NCI-H748 (cell line): ENCODE measurements around the gene ACE.
"Not testable (repeated sequence)": the region's sequence is repeated elsewhere in the genome, so short reads cannot be mapped to it uniquely, and the experiment has no call there.

Experiments used
- DNase-seq: peaks from one replicate; lab custom pipeline; 2025; ENCODE audit not compliant: unreplicated experiment; lab: John Stamatoyannopoulos, UW

The ACE gene

DNA sequence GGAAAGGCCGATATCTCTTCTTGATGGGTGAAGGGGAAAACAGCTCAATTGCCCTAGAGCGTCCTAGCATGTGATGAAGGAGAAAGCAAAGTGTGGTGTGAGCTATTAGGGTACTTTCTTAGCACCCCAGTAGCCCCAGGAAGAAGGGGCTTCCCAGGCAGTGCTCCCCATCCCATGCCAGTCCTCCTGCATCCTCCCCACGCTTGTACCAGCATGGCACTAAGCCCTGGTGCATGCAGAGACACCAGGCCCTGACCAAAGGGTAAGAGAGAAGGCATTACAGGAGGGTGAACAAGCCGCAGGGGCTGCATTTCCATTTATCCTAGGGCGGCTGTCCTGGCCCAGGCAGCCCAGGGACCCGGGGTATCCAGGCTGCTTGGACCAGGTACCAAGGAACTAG lies 33.8 kb upstream of the ACE start:
- no peak for DNase-seq

- DNase-seq, result no peak
These were observed 32.4 kb upstream of the ACE start for GRCh38 chr17:63444457-63444856.

DNA sequence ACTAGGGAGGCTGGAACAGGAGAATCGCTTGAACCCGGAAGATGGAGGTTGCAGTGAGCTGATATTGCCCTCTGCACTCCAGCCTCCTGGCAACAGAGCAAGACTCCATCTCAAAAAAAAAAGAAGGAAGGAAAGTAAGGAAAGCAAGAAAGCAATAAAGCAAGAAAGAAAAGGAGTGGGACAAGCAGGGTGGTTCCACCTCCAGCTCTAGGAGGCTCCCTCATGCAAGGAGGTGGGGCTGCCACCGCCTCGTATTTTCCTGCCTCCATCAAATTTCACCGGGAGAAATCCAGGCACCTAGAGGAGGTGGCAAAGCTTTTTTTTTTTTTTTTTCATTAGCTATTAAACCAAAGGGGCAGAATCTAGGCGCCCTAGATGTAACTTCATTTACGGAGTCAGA lies 31.8 kb upstream of the ACE start:
- no peak for DNase-seq

DNA sequence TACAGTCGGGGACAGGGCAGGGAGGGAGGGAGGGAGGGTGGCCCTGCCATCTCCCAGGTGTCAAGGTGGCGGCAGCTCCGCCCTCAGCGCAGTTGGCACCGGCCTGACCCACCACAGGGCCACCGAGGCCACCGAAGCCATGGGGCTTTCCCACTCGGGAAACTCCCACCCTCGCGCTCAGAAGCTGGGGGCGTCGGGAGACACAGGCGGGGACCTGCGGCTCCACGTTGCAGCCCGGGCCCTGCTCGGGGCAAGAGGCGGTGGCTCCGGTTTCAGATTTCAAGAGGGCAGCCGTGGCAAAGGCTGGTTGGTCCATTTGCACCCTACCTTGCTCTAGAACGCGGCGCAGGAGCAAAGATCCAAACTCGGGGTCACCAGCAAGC lies 31.3 kb upstream of the ACE start:
- peak; percentile 75 for DNase-seq

DNA sequence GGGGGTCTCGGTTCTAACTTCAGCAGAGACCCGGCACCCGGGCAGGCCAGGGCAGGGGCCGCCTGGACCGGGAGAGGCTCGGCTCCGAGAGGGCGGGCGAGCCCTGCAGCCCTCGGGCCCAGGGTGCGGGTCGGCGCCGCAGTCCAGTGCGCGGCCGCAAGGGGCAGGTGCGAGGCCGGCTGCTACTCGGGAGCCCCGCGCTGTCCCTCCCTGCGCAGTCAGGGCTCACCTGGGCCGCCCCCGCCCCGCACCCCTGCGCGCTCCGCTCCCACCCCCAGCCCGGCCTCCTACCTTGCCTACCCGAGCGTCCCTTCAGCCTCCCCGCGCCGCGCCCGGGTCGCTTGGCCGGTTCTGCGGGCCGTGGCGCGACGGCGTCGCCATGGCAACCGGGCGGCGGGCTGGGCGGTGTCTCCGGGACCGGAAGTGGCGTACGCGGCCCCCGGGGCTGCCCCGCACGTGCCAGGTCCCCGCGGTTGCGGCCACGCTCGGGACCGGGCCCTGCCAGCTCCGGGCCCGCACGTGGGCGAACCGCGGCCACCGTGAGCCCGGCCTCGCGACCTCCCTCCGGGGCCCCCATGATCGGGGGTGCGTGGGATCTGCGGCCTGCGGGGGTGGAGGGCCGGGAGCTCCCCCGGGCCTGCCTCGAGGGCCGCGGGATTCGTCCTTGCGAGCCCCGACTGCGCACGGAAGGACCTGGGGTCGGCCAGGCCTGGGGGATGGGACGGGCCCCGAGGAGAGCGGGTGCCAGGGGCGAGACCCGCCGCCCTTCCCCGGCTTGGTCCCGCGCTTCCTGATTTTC lies 30.7 kb upstream of the ACE start, which contains the start of gene CYB561:
TSS of gene CYB561 (minus strand) at position 353 of the 799 bp plus-strand sequence. CDS start 8,759 bp downstream, outside the sequence.
- DNase-seq, result peak; percentile 87

DNA sequence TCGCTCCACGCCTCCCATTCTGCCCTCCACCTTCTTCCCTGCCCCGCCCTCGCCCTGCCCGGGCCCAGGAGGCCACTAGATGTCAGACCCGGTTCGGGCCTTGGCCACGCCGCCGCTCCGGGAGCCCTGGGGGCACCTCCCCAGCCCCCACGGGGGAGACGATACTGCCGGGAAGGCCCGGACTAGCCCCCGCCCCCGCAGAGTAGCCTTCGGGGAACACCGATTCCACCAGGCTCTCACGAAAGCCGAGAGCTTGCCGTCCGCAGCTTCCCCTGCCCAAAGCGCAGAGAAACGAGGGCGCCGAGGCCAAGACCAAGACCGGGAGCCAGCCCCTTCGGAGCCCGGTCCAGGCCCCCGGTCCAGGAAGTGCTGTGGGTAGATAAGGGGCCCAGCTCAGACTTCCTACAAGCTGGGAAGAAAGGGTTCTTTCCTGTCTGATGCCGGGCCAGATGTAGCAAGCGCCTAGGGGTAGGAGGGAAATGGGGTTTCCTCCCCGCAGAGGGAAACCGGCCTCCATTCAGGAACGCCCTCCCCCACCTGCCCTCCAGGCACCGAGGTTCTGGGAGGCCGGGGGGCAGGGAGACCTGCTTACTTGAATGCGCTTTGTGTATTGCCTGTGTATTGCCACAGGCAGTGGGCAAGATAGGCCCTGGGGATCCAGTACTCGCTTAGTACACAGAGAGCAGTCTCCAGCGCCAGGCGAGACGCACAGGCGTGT lies 29.9 kb upstream of the ACE start:
- peak; percentile 35 for DNase-seq

DNA sequence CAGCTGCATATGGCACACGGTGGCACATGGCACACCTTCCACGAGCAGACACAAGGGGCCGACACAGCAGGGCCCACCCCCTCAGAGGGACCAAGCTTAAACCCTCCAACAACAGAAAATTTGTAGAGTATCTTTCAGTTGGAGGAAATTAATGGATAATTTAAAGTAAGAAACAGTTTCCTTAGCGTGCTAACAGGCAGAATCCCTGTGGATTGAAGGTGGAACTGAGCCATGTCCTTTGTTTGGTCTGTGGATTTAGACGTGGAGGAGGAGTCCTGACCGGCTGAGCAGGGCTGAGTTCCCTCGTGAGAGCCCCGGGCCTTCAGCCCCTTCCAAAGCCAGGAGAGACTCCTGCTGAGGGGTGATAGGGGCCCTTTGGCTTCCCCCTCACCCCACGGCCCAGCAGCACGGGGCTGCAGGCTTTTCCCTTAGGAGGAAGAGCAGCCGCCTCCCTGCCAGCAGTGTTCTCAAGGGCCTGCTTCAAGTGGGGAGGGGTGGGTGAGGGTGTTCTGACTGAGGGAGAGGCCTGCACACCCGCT lies 29.3 kb upstream of the ACE start:
- DNase-seq, result no peak

- DNase-seq, result no peak
These were observed 28.2 kb upstream of the ACE start for GRCh38 chr17:63448655-63449054.

GRCh38 chr17:63450551-63450950 lies 26.3 kb upstream of the ACE start:
- no peak for DNase-seq

GRCh38 chr17:63451150-63451549 lies 25.7 kb upstream of the ACE start:
- no peak for DNase-seq

DNA sequence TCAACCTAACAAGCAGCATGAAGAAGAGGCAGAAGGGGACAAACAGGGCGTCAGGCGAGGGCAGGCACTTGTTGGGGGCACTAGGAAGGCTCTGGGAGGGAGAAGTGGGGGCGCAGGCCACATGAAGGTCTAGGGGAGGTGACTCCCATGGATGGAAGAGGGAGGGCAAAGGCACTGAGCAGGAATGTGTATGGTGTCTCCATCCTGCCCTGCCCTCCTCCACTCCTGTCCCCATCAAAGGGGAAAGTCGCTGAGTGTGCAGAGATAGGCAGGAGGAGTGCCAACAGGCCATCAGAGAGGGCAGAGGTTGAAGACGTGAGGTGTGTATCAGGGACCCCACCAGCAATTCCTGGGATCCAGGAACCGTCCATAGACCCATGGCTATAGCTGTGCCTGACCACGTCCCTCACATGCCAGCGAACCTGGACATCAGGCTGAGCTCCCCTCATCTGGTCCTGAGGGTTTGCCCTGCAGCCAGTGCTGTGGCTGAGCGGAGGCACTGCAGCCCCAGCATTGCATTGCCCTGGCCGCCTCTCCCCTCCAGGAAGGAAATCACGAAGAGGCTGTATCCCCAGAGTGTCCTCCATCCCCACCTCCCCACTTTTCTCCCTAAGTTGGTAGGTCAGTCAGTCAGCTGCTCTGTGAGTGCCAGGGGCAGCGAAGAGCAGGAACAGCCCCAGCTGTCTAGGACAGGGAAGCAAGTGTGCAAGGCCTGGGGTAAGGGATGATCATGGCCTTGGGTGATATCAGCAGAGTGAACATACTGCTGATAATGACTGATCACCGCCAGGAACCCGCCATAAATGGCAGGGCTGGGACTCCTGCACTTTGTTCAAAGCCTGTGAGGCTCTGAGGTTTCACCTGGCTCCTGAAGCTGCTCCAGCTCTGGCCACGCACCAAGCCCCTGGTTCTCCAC lies 24.6 kb upstream of the ACE start:
- no peak for DNase-seq

GRCh38 chr17:63452962-63453551 lies 23.8 kb upstream of the ACE start:
- DNase-seq, result no peak

- not testable (repeated sequence) for DNase-seq
These were observed 22.5 kb upstream of the ACE start for GRCh38 chr17:63454357-63454756.

GRCh38 chr17:63454915-63455314 lies 21.9 kb upstream of the ACE start:
- no peak for DNase-seq

DNA sequence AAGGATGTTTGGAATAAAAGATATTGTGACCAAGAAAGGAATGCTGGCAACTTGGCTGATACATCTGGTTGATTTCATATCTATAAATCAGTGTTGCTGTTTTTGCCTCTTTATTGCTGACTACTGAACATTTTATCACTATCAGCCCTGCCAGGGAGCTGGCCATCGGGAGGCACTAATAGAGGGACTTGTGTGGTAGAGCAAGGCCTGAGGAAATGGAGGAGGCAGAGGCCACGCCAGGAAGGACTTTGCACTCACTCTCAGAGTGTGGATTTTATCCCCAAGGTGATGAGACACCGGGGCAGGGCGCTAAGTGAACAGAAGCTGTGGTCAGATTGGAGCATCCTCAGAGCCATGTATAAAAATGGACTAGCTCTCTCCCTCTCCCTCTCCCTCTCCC lies 21.4 kb upstream of the ACE start:
- no peak for DNase-seq

DNA sequence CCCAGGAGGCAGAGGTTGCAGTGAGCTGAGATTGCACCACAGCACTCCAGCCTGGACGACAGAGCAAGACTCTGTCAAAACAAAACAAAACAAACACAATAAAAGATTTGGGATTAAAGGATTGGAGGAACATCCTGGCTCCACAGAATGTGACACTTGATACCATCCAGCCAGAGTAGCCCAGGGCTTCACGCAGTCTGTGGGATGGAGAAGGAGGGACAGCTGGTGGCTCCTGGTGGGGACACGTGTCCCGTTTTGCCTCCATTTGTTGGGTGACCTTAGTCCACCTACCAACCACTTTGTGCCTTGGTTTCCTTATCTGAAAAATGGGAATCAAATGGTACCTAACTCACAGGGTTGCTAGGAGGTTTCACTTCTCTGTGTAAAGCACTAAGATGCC lies 18.4 kb upstream of the ACE start:
- DNase-seq, result no peak

DNA sequence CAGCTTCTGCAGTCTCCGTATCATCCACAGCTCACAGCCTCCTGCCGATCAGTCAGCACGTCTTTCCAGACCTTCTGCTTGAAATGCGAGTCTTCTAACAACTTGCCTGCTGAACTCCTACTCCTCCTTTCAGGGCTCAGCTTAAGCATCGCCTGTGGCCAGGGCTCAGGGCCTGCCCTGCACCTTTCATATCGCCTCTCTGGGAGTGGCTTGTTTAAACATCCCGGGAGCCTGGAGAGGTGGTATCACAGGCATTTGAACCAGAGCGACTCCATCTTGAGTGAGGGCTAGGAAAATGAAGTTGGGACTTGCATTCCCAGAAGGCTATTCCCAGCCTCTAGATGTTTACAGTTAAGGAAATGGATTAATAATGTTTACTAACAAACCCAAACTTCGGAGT lies 16.8 kb upstream of the ACE start:
- no peak for DNase-seq

GRCh38 chr17:63463771-63464170 lies 13.1 kb upstream of the ACE start:
- DNase-seq, result no peak

DNA sequence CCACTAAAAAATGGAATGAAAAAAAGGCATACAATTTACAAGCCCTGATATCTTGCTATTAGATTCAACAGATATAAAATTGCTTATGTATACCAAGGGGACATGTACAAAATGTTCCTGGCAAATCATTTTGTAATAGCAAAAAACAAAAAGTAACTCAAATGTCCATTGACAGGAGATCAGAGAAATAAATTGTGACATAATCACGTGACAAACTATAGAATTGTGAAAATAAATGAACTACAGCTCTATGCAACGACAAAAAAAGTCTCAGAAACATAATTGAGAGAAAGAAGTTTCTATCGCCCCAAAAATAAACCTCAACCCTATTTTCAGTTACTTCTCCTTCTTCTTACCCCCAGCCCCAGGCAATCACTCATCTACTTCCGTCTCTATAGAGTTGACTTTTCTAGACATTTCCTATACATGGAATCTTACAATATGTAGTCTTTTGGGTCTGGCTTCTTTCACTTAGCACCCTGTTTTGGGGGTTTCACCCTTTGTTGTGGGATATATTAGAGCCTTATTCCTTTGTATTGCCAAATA lies 12.1 kb upstream of the ACE start:
- DNase-seq, result no peak

- not testable (repeated sequence) for DNase-seq
These were observed 8.8 kb upstream of the ACE start for GRCh38 chr17:63468099-63468498.
